BLaER1 treated with 17β-estradiol and CSF1 and Interleukin-3, amounts not matched to agents 10 nM and 100 nM (cell line): ENCODE data around the gene ZNF557.

Experiments
- H3K27ac ChIP-seq, 11 experiments: shearing (Covaris generic); formaldehyde crosslinking; 2 replicates each; pipeline ENCODE4 v1.8.1; 2022
- H3K27me3 ChIP-seq, 11 experiments: shearing (Covaris generic); formaldehyde crosslinking; 2 replicates each; pipeline ENCODE4 v1.8.1; 2022
- H3K36me3 ChIP-seq, 11 experiments: shearing (Covaris generic); formaldehyde crosslinking; 2 replicates each; pipeline ENCODE4 v1.8.1; 2022
- H3K4me1 ChIP-seq, 10 experiments: shearing (Covaris generic); formaldehyde crosslinking; 2 replicates each; pipeline ENCODE4 v1.8.1; 2022
- H3K4me2 ChIP-seq, 11 experiments: shearing (Covaris generic); formaldehyde crosslinking; 2 replicates each; pipeline ENCODE4 v1.8.1; 2022
- H3K4me3 ChIP-seq, 10 experiments: shearing (Covaris generic); formaldehyde crosslinking; 2 replicates each; pipeline ENCODE4 v1.8.1; 2022
- H3K9ac ChIP-seq, 11 experiments: shearing (Covaris generic); formaldehyde crosslinking; 2 replicates each; pipeline ENCODE4 v1.8.1; 2022
- H3K9me3 ChIP-seq, 11 experiments: shearing (Covaris generic); formaldehyde crosslinking; replicated peaks in 1 of 11; 2 replicates each; pipeline ENCODE4 v1.8.1; 2022
- H4K20me1 ChIP-seq, 11 experiments: shearing (Covaris generic); formaldehyde crosslinking; 2 replicates each; pipeline ENCODE4 v1.8.1; 2022
- Cebpa-rat ChIP-seq, 11 experiments: shearing (Covaris generic); IDR thresholded peaks; 2 replicates each; pipeline ENCODE4 v1.8.1; 2022

Gene ZNF557

DNA sequence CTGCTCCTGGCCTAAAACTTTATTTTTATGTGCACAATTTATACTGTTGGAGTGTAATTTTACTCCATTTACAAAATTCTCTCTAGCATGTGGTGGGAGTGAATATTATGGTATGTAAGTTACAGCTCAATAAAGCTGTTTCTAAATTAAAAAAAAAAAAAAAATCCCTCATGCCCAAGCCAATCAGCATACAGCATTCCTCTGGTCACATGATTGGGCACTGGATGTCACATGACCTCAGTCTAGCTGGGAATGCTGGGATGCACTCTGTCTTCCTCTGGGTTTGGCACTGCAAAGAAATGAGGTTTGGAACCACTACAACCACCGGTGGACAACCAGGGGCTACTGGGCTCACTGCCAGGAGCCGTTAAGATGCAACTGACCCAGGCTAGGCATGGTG, 67.6 kb downstream of the ZNF557 start:
- Histone ChIP-seq H3K27ac (no peak overlapping the region), H3K9ac (no peak overlapping the region), H3K36me3 (peaks cover 47 to 100% (median 99%) of the 10 kb centered on the region in 11 experiments), H3K4me3 (no peak overlapping the region), H3K4me1 (peaks cover 0 to 17% (median 0%) of the 10 kb centered on the region in 10 experiments; a peak in 6 of 20 replicates), H3K9me3 (peaks cover 0 to 11% (median 5%) of the 10 kb centered on the region in 11 experiments; a peak in 11 of 22 replicates), H3K27me3 (no peaks in the 10 kb centered on the region), H4K20me1 (peaks cover 0 to 14% (median 0%) of the 10 kb centered on the region in 11 experiments; a peak in 5 of 22 replicates), H3K4me2 (no peak overlapping the region)
- no peak for TF ChIP-seq Cebpa-rat (IDR thresholded peaks at IDR 0.05)
